Stimulated activated CD8-positive, alpha-beta memory T cell treated with anti-CD3 and anti-CD28 coated beads, Interleukin-7, amount 100 ng/mL, for 48 hours (primary cell): ENCODE results near the gene DPYD.

Experiments
- DNase-seq, 2 donors: peaks; one replicate each; pipeline ENCODE4 v3.0.0-alpha.2; 2020; ENCODE audit warnings: low read depth in 1 of 2; ENCODE audit errors: extremely low read depth in 1 of 2

DPYD gene

DNA sequence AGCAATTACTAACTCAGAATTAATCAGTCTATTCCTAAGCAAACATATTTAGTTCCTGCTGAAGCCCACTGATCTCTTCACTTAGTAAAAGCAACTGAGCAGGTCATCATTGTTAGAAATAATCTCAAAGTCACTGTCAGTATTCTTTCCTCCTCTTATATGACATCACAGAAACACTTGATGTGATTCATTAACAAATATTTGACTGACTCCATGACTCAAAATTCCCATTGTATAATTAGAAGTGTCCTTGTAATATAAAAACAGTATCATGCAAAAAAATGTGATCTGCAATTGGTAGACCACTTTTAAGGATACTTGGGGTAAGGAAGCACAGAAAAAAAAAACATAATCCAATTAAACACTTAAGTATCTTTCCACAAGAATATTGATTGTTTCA is 194.4 kb downstream of the DPYD start:
- DNase-seq = no peak

DNA sequence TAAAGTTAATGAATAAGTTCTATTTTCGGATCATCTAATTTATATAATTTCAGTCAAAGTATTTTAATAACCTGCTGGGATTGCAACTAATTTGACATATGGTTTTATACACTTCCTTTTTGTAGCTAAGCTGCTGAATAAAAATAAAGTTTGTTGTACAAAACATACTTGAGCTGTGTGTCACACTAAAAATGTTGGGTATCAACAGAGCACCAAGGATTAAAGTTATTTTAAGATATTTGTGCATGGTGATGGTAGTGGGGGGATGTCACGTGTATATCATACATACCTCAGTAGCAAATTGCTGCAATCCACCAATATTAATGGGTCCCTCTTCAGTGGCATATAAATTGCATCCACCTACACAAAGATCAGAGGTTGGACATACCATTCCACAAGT is 199.6 kb downstream of the DPYD start:
- DNase-seq = no peak

- no peak for DNase-seq
These were observed 207.9 kb downstream of the DPYD start for GRCh38 chr1:97712980-97713379.

GRCh38 chr1:97711858-97712257 is 209.0 kb downstream of the DPYD start:
- DNase-seq = no peak

DNA sequence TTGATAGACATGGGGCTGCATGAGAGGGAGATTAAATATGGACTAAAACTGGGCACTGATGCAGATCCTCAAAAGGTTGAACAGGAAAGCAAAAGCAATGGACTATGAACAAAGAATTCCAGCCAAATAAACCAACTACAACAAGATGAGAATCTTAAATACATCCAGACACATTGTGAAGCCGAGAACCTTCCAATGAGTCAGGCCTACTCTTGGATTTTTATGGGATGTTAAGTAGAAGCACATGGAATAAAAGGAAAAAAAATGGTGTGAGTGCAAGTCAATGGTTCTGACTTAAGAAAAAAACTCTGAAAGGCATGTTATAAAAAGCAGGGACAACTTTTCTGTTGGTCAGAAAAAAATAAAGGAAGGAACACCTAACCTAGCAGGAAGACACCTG is 227.2 kb downstream of the DPYD start:
- DNase-seq = no peak

DNA sequence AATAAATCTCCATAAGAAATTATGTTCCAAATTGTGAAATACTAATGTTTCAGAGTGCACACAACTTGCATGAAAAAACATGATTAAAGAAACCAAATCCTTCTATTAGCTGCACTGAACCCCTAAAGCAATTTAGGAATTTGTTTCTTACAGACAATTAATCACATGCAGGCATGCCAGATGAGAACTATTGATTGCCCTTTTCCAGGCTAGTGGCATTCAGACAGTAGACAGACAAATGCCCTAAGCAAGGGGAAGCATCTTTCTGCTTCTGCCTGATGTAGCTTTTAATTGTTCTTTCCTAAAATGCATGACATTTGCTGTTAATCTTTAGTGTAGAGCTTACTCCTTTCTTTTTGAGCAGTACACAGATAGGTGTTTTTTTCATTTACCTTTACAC is 229.5 kb downstream of the DPYD start:
- no peak for DNase-seq

GRCh38 chr1:97685360-97685759 is 235.5 kb downstream of the DPYD start:
- DNase-seq = no peak

DNA sequence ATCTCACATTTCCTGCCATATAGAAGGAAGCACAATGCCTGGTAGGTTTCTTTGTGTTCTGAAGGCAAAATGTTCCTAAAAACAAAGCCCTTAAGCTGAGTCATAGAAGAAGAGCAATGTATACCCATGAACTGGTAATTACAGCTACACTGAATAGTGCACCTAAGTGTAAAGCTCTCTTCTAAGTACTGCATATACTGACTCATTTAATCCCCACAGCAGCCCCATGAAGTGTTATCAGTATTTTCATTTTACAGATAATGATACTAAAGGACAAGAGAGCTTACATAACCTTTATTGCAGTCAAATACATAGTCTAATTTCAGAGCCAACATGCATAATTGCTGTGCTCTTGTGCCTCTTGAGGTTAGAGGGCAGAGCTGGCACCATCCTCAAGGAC is 239.9 kb downstream of the DPYD start:
- DNase-seq = no peak

- no peak for DNase-seq
These were observed 240.4 kb downstream of the DPYD start for GRCh38 chr1:97680470-97680869.

GRCh38 chr1:97677702-97678101 is 243.1 kb downstream of the DPYD start:
- DNase-seq = no peak

DNA sequence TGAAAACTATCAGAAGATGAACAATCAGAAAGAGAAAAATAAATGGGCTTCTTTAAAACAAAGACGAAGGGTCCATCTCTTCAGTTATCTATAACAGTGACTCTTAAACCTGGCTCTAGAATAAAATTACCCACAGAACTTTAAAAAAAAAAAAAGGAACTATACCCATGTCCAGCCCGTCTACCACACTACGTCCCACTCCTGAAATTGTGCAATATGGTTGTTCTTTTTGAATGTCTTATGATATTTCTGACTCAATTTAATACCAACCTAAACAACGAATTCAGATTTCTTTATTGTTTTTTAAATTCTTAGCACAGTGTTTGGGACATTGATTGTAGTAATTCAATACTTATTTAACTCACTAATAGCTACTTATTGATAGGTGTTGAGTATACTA is 246.3 kb downstream of the DPYD start:
- DNase-seq = no peak

DNA sequence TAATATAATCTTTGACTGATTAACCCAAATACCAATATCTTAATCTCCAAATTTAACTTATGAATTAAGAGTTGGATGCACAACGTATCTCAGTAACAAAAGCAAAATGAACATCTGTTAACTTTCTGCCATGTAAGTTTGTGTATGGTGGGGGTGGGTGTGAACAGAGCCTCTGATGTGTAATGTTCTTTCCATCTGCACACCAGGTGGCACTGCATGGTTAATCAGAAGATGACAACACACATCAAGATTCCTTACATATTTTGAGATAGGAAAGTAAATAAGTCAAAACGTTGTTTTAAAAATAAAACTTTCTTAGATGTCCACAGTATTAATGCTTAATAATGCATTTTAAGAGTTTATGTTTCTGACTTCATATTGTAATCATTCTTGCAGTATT is 251.9 kb downstream of the DPYD start:
- DNase-seq = no peak

- DNase-seq = no peak
These were observed 260.3 kb downstream of the DPYD start for GRCh38 chr1:97660431-97661105.

- DNase-seq = no peak
These were observed 265.8 kb downstream of the DPYD start for GRCh38 chr1:97654876-97655585.

- no peak for DNase-seq
These were observed 269.6 kb downstream of the DPYD start for GRCh38 chr1:97651250-97651649.

DNA sequence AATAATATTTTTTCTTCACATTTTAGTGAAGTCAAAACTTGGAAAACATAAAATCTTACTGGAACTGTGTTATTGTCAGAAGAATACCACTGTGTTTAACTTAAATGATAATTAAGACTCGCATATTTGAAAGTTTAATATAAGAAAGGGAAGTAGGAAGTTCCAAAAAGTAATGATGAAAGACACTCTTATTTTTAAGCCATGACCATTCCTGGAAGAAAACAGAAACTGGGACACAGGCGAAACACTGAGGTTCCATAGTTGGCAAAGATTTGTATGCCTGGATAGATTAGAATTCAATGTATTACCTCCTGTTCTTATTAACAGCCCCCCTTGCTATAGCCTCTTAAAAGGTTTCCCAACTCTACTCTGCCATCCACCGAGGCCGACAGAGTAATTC is 271.2 kb downstream of the DPYD start:
- DNase-seq = no peak

DNA sequence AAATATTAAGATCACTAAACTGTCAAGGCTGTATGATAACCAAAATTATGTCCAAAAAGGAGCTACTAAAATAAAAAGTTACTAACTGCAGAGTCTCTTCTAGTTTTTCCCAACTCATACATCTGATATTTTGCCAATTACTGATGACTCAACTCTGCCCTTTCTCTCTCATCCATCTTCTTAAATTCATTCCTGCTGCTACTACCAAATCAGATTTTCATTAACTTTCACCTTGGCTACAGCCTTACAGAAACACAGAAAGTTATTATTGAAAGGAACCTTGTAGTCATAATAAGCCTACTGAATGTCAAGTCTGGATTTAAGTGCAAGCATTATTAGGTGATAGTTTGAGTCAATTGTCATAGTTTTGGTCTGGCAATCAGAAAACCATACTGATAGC is 273.1 kb downstream of the DPYD start:
- no peak for DNase-seq

DNA sequence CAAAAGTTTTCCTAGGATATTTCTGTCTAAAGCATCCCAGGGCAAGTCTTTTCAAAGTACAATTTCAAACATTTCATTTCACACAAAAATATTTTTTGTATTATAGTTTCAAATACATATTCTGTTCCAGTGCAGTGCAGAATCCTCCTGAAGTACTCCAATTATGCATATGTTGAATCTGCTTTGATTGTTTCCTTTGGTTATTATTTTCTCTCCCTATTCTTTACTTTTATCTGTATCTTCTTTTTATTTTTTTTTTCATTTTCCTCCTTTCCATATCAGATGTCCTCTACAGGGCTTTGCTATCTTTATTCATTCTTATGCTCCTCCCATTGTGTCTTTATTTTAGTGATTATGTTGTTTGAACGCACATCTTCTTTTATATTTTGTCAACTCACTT is 274.8 kb downstream of the DPYD start:
- no peak for DNase-seq

DNA sequence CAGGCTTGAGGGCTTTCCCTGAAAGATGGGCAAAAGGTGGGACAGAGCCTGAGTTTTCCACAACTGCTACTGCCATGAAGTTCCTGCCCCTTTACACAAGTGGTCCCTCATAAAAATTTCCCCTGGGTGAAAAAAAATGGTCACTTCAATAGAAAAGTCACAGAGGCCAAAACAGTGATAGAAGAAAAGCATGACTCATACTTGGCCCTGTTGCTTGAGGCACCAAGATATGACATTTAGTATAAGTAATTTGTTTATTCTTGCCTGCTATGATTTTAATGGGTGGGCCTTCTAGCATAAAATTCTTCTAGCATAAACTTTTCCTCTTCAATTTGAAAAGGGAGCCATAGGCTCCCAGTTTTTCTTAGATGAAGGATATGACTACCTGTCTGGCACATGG is 280.2 kb downstream of the DPYD start:
- no peak for DNase-seq

DNA sequence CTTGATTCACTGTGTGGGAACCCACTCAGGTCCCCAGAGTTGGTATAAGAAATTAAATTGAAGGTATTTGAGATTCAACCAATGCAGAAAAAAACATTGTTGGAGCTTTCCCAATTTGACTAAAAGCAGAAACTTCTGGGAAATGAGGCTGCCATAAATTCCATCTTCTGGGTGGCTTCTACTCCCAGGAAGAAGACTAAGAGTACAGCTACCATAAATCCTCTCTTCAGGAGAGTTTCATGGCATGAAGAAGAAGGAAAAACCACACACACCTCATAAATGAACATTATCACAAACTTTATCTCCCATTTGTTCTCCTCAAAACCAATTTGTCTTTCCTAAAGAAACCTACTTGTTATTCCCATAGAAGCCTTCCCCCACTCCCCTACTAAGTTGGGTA is 283.9 kb downstream of the DPYD start:
- DNase-seq = no peak

GRCh38 chr1:97634758-97635157 is 286.1 kb downstream of the DPYD start:
- no peak for DNase-seq

DNA sequence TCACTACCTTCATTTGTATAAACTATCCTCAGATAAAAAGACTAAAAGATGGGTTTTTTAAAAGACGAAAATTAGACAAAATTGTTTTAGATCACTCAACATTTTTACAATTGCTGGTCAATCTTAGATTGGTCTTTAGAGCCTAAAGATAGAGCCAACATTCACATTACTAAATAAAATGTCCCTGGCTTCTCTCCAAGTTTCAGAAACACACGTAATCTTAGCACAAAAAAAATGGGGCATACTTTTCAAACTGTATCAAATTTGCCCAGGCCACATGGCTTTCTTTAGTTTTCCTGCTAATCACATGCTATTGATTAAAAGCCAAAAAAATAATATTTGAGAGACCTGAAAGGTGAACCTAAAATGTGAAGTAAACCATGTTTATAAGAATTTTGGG is 288.1 kb downstream of the DPYD start:
- DNase-seq = no peak

GRCh38 chr1:97632075-97632474 is 288.8 kb downstream of the DPYD start:
- no peak for DNase-seq
